ENCODE measurements around the gene CEACAM16.

Gene CEACAM16

GRCh38 chr19:44752816-44753625, 54.1 kb downstream of the CEACAM16 start (continued):
- peak; percentile 89 for TF ChIP-seq EGR2 (tag by site-specific recombination; IDR thresholded peaks at IDR 0.05; ENCODE audit: low read depth)
- TF ChIP-seq ZNF23 (tag by site-specific recombination; IDR thresholded peaks at IDR 0.05; ENCODE audit: borderline replicate concordance), result no peak
- TF ChIP-seq ZNF10 (tag by site-specific recombination; IDR thresholded peaks at IDR 0.05), result peak; percentile 74; the same call in 1 of the 2 replicates
- TF ChIP-seq TSHZ1 (tag by site-specific recombination; IDR thresholded peaks at IDR 0.05; ENCODE audit: borderline replicate concordance), result peak; percentile 92; the same call in 1 of the 2 replicates
- TF ChIP-seq ZBTB26 (tag by site-specific recombination; optimal IDR thresholded peaks at IDR 0.05), result peak; percentile 26
- TF ChIP-seq ZBTB8A (tag by site-specific recombination; IDR thresholded peaks at IDR 0.05), result no peak; the same call in 1 of the 2 replicates
- 0 out of 2 replicates have a peak, but pooled peaks have one; percentile 42 for TF ChIP-seq GLI4 (tag by site-specific recombination; IDR thresholded peaks at IDR 0.05)
- peak; percentile 75 for TF ChIP-seq ZNF24 (tag by site-specific recombination; IDR thresholded peaks at IDR 0.05)
- TF ChIP-seq SP3 (tag by site-specific recombination; IDR thresholded peaks at IDR 0.05), result peak; percentile 40
- TF ChIP-seq BCL11B (tag by site-specific recombination; IDR thresholded peaks at IDR 0.05; ENCODE audit: low read depth), result 0 out of 2 replicates have a peak, but pooled peaks have one; percentile 44
- peak; percentile 46; the same call in 1 of the 2 replicates for TF ChIP-seq ZBTB11 (tag by site-specific recombination; conservative IDR thresholded peaks at IDR 0.05; ENCODE audit: low read depth)
- TF ChIP-seq PRDM4 (tag by site-specific recombination; IDR thresholded peaks at IDR 0.05), result peak; percentile 55; the same call in 1 of the 2 replicates
- TF ChIP-seq ZNF624 (tag by site-specific recombination; IDR thresholded peaks at IDR 0.05), result no peak
- no peak for TF ChIP-seq HOXD13 (CRISPR knock-in tag; IDR thresholded peaks at IDR 0.05; ENCODE audit: borderline replicate concordance)
- TF ChIP-seq ZNF600 (tag by site-specific recombination; IDR thresholded peaks at IDR 0.05), result peak; percentile 88
- TF ChIP-seq ZNF621 (tag by site-specific recombination; IDR thresholded peaks at IDR 0.05), result no peak
- no peak for TF ChIP-seq ZNF266 (tag by site-specific recombination; IDR thresholded peaks at IDR 0.05; ENCODE audit: low read depth)
- TF ChIP-seq GFI1B (tag by site-specific recombination; IDR thresholded peaks at IDR 0.05), result peak; percentile 81
- peak; percentile 41; the same call in 1 of the 2 replicates for TF ChIP-seq ZNF391 (tag by site-specific recombination; IDR thresholded peaks at IDR 0.05; ENCODE audit: borderline replicate concordance, low read depth)
- peak; percentile 88 for TF ChIP-seq KLF10 (tag by site-specific recombination; IDR thresholded peaks at IDR 0.05)
- peak; percentile 56; the same call in 1 of the 2 replicates for TF ChIP-seq ZNF610 (tag by site-specific recombination; IDR thresholded peaks at IDR 0.05; ENCODE audit: borderline replicate concordance)
- peak; percentile 89 for TF ChIP-seq GLIS2 (tag by site-specific recombination; IDR thresholded peaks at IDR 0.05)
- TF ChIP-seq ZNF239 (tag by site-specific recombination; IDR thresholded peaks at IDR 0.05), result 0 out of 2 replicates have a peak, but pooled peaks have one; percentile 23
- peak; percentile 77 for TF ChIP-seq ZNF423 (tag by site-specific recombination; IDR thresholded peaks at IDR 0.05)
- peak; percentile 48 for TF ChIP-seq FEZF1 (tag by site-specific recombination; IDR thresholded peaks at IDR 0.05)
- no peak for TF ChIP-seq ZNF514 (tag by site-specific recombination; IDR thresholded peaks at IDR 0.05)
- peak; percentile 90 for TF ChIP-seq ZBTB21 (tag by site-specific recombination; IDR thresholded peaks at IDR 0.05)
- TF ChIP-seq ZNF335 (tag by site-specific recombination; conservative IDR thresholded peaks at IDR 0.05), result peak; percentile 69
- no peak for TF ChIP-seq ZNF548 (tag by site-specific recombination; IDR thresholded peaks at IDR 0.05)
- TF ChIP-seq ZBTB20 (tag by site-specific recombination; IDR thresholded peaks at IDR 0.05), result peak; percentile 46; the same call in 1 of the 2 replicates
